ENCODE results near the gene CS.

DNA sequence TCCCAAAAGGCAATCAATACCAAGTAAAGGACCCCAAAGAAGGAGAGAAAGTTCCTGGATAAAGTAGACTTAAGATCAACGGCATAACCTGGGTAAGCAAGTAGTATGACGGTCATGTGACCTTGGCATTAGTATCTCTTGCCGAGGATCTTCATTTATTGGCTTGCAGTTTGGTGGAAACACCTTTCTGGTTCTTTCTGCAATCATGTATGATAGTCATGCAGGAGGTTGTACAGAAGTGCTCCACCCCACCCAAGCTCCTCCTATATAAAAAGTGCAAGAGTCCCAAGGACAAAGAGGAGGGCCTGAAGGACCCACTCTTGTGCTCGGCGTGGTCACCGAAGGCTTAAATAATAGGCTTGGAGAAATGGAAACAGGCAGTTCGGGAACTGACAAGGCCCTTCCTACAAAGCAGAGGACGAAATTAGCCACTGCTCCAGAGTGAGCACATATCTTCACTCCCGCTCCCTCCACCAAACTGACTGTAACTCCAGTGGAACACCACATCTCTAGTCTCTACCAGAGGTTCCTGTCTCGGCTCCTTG is 750 bp downstream of the CS start:
- TF ChIP-seq, protein P1, sequence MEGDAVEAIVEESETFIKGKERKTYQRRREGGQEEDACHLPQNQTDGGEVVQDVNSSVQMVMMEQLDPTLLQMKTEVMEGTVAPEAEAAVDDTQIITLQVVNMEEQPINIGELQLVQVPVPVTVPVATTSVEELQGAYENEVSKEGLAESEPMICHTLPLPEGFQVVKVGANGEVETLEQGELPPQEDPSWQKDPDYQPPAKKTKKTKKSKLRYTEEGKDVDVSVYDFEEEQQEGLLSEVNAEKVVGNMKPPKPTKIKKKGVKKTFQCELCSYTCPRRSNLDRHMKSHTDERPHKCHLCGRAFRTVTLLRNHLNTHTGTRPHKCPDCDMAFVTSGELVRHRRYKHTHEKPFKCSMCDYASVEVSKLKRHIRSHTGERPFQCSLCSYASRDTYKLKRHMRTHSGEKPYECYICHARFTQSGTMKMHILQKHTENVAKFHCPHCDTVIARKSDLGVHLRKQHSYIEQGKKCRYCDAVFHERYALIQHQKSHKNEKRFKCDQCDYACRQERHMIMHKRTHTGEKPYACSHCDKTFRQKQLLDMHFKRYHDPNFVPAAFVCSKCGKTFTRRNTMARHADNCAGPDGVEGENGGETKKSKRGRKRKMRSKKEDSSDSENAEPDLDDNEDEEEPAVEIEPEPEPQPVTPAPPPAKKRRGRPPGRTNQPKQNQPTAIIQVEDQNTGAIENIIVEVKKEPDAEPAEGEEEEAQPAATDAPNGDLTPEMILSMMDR (conservative IDR thresholded peaks at IDR 0.05 in 1 of 2, IDR thresholded peaks at IDR 0.05 in 1 of 2; ENCODE audit: extremely low read depth in 1 of 2, insufficient read depth in 1 of 2, low read depth in 1 of 2, low read length in 2 of 2), result no peak
- TF ChIP-seq EZH2 (IDR thresholded peaks at IDR 0.05; ENCODE audit: borderline replicate concordance, low read length), result no peak
